Fibroblast of pulmonary artery (primary cell): Measurements from ENCODE around the gene FRMD4A.

Experiments used
- DNase-seq: peaks from one replicate; pipeline ENCODE4 v3.0.0-alpha.2; 2010; ENCODE audit warnings: low read depth
- H3K4me3 ChIP-seq: replicated peaks from 2 replicates; pipeline ENCODE4 v1.5.1; 2011; ENCODE audit warnings: low read depth, mild to moderate bottlenecking, control low read depth, low read length, moderate library complexity
- CTCF ChIP-seq: IDR thresholded peaks from 2 replicates; pipeline ENCODE4 v1.5.1; 2011; ENCODE audit warnings: mild to moderate bottlenecking, control low read depth, low read length, inconsistent platforms; ENCODE audit errors: missing control alignments

The FRMD4A gene

GRCh38 chr10:13810568-13810967 lies 520.2 kb downstream of the FRMD4A start:
- no peak for DNase-seq
- no peak for TF ChIP-seq CTCF
- no peak overlapping the region for H3K4me3 ChIP-seq

- TF ChIP-seq CTCF: no peak
- no peak for DNase-seq
- no peak overlapping the region for H3K4me3 ChIP-seq
These were observed 521.3 kb downstream of the FRMD4A start for GRCh38 chr10:13809427-13809826.

- H3K4me3 ChIP-seq: no peak overlapping the region
- no peak for DNase-seq
- no peak for TF ChIP-seq CTCF
These were observed 522.0 kb downstream of the FRMD4A start for GRCh38 chr10:13808556-13809391.

- no peak for DNase-seq
- TF ChIP-seq CTCF: no peak
- H3K4me3 ChIP-seq: no peak overlapping the region
These were observed 524.3 kb downstream of the FRMD4A start for GRCh38 chr10:13806419-13806818.

GRCh38 chr10:13803566-13804554 lies 526.9 kb downstream of the FRMD4A start:
- DNase-seq: peak; percentile 40
- TF ChIP-seq CTCF: no peak
- no peak overlapping the region for H3K4me3 ChIP-seq

- no peak for DNase-seq
- H3K4me3 ChIP-seq: no peak overlapping the region
- no peak for TF ChIP-seq CTCF
These were observed 528.8 kb downstream of the FRMD4A start for GRCh38 chr10:13801907-13802288.
